Measurements from ENCODE around the gene DGAT2L6. TPM values are rescaled to one million over a fixed set of nuclear protein-coding genes. Genes with fewer than 3 reads are reported as not detected.

Gene DGAT2L6
- total RNA-seq, 4 donors from 2014 or later = not detected

- peak within 1 kb of the TSS; percentile 67 to 88 (median 82) for H3K27ac ChIP-seq
- DNase-seq (ENCODE audit: low spot score in 2 of 2) = peak; percentile 47 to 62
- WGBS, 2 donors = 1 to 23% methylated on average over 50 to 59 of the region's 59 CpGs
- H3K4me1 ChIP-seq = peaks cover 0 to 23% (median 4%) of the 10 kb centered on the region in 4 donors
- H3K4me3 ChIP-seq = peak within 1 kb of the TSS; percentile 60 to 76 (median 66)
- no peaks in the 10 kb centered on the region for H3K9me3 ChIP-seq
- H3K36me3 ChIP-seq = no peaks in the 10 kb centered on the region
- H3K27me3 ChIP-seq = peaks cover 0 to 6% of the 10 kb centered on the region in 2 donors
- TF ChIP-seq EP300 (IDR thresholded peaks at IDR 0.05) = peak in 1 of 2 donors; percentile 54
- TF ChIP-seq, protein P1, sequence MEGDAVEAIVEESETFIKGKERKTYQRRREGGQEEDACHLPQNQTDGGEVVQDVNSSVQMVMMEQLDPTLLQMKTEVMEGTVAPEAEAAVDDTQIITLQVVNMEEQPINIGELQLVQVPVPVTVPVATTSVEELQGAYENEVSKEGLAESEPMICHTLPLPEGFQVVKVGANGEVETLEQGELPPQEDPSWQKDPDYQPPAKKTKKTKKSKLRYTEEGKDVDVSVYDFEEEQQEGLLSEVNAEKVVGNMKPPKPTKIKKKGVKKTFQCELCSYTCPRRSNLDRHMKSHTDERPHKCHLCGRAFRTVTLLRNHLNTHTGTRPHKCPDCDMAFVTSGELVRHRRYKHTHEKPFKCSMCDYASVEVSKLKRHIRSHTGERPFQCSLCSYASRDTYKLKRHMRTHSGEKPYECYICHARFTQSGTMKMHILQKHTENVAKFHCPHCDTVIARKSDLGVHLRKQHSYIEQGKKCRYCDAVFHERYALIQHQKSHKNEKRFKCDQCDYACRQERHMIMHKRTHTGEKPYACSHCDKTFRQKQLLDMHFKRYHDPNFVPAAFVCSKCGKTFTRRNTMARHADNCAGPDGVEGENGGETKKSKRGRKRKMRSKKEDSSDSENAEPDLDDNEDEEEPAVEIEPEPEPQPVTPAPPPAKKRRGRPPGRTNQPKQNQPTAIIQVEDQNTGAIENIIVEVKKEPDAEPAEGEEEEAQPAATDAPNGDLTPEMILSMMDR (IDR thresholded peaks at IDR 0.05) = peak; percentile 54 to 64 (median 59)
- no peak for TF ChIP-seq POLR2A (IDR thresholded peaks at IDR 0.05)
Measured at GRCh38 chrX:70133303-70134115, 43.8 kb upstream of the DGAT2L6 start, which contains the start of gene IGBP1. Gene IGBP1, plus strand, starts transcription at chrX:70133447. Its CDS starts 501 bp downstream, at chrX:70133948.

DNA sequence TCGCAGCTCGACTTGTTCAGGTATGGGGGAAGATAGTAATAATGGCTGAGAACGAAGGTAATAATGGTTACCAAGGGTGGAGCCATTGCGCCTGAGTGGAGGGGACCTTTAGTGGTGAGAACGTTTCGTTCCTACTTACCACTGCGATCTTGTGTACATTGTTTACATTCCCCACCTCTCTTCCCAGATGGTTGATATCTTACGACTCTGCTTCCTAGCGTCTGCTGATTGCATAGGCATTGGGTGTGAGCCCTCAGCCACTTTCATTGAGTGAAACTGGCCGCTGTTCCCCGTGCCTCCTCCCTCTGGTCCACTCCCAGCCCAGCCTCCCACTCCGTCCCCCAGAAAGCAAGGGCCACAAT, 43.2 kb upstream of the DGAT2L6 start:
- Histone ChIP-seq H3K9me3 (no peaks in the 10 kb centered on the region), H3K4me3 (peak overlapping the region; percentile 60 to 76 (median 66)), H3K4me1 (peaks cover 0 to 23% (median 4%) of the 10 kb centered on the region in 4 donors), H3K27me3 (peaks cover 0 to 6% of the 10 kb centered on the region in 2 donors), H3K27ac (peak overlapping the region; percentile 67 to 88 (median 82)), H3K36me3 (no peaks in the 10 kb centered on the region)
- TF ChIP-seq EP300 (IDR thresholded peaks at IDR 0.05) = no peak
- TF ChIP-seq POLR2A (IDR thresholded peaks at IDR 0.05) = no peak
- TF ChIP-seq, protein P1 (IDR thresholded peaks at IDR 0.05) = no peak
- DNase-seq (ENCODE audit: low spot score in 2 of 2) = no peak
- whole genome bisulfite sequencing, 2 donors = 1 to 43% methylated on average over 11 to 12 of the region's 12 CpGs

DNA sequence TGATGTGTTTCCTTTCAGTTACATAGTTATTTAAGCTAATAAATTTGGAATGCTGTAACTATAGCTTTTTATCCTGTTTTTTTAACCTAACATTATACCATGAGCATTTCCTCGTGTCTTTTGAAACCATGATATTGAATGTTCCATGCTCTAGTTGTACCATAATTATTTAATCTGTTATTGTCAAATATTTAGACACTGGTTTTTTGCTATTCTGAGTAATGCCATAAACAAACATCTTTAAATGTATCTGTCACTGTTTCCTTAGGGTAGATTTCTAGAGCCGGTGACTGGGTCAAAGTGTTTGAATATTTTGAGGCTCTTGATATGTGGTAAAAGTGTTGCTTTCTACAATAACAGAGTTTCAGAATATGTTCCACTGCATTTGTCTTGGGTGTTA, 38.7 kb upstream of the DGAT2L6 start:
- DNase-seq (ENCODE audit: low spot score in 2 of 2) = no peak
- H3K4me1 ChIP-seq = peaks cover 0 to 16% (median 4%) of the 10 kb centered on the region in 4 donors
- H3K27me3 ChIP-seq = peaks cover 0 to 4% of the 10 kb centered on the region in 2 donors
- H3K27ac ChIP-seq = no peak overlapping the region
- H3K36me3 ChIP-seq = peaks cover 0 to 5% (median 0%) of the 10 kb centered on the region in 3 donors
- 66 to 67% methylated on average over 2 of the region's 2 CpGs for WGBS, 2 donors
- no peaks in the 10 kb centered on the region for H3K9me3 ChIP-seq
- no peak overlapping the region for H3K4me3 ChIP-seq
- TF ChIP-seq, protein P1 (IDR thresholded peaks at IDR 0.05) = no peak
- no peak for TF ChIP-seq EP300 (IDR thresholded peaks at IDR 0.05)
- TF ChIP-seq POLR2A (IDR thresholded peaks at IDR 0.05) = no peak

DNA sequence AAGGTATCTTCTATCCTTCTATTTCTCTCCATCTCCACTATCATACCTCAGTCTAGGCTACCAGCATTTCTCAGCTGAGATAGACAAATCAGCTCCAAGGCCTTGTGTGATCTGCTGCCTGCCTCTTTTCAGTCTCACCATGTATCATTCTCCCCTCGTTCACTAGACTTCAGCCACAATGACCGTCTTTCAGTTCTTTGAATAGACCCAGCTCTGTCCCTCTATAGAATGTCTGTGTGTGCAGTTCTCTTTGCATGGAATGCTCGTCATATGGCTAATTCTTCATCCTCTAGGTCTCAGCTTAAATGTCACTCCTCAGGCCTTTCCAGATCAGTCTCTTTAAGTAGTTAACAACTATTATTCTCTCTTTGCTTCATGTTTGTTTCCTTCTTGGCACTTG, 37.5 kb upstream of the DGAT2L6 start:
- peak overlapping the region in 1 of 4 donors; percentile 29 for H3K27ac ChIP-seq
- H3K27me3 ChIP-seq = peaks cover 0 to 4% of the 10 kb centered on the region in 2 donors
- WGBS, 2 donors = 42 to 45% methylated on average over 3 of the region's 3 CpGs
- no peak overlapping the region for H3K4me3 ChIP-seq
- H3K9me3 ChIP-seq = no peaks in the 10 kb centered on the region
- H3K4me1 ChIP-seq = peaks cover 0 to 11% (median 3%) of the 10 kb centered on the region in 4 donors
- TF ChIP-seq, protein P1 (IDR thresholded peaks at IDR 0.05) = no peak
- TF ChIP-seq EP300 (IDR thresholded peaks at IDR 0.05) = no peak
- TF ChIP-seq POLR2A (IDR thresholded peaks at IDR 0.05) = no peak
- DNase-seq (ENCODE audit: low spot score in 2 of 2) = no peak
- peaks cover 0 to 5% (median 0%) of the 10 kb centered on the region in 3 donors for H3K36me3 ChIP-seq

DNA sequence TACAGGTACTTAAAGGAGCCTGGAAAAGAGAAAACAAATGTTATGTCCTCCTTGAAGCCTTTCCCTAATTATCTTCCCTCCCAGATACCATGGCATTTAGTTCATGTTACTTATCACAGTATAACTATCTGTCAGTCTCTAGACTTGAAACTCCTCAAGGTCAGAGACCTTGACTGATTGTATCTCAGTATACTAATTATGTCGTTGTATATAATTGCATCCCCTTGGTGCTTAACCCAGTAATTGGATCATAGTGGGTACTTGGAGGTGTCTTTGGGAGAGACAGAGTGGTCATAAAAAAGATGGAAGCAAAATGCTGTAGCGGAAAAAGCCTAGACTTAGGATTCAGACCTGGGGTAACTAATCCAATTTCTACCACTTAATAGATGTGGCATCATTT, 35.9 kb upstream of the DGAT2L6 start:
- 70 to 77% methylated on average over 2 of the region's 2 CpGs for WGBS, 2 donors
- H3K4me1 ChIP-seq = no peaks in the 10 kb centered on the region
- DNase-seq (ENCODE audit: low spot score in 2 of 2) = no peak
- peaks cover 0 to 4% of the 10 kb centered on the region in 2 donors for H3K27me3 ChIP-seq
- TF ChIP-seq, protein P1 (IDR thresholded peaks at IDR 0.05) = no peak
- TF ChIP-seq POLR2A (IDR thresholded peaks at IDR 0.05) (no peak), EP300 (IDR thresholded peaks at IDR 0.05) (no peak)
- H3K27ac ChIP-seq = no peak overlapping the region
- no peak overlapping the region for H3K4me3 ChIP-seq
- H3K36me3 ChIP-seq = peaks cover 0 to 5% (median 0%) of the 10 kb centered on the region in 3 donors
- H3K9me3 ChIP-seq = no peaks in the 10 kb centered on the region

All from tibial nerve (tissue), 4 donors.